GM20431 (cell line): ENCODE measurements around the gene SORL1.

ENCODE experiments used
- in situ Hi-C: fragments of 300-500 bp; cut with MseI, MboI; formaldehyde crosslinking; loops from one replicate; pipeline ENCODE4 v1.15.0; 2020; ENCODE audit warnings: low sequenced_read_pairs; ENCODE audit not compliant: unreplicated experiment

The SORL1 gene

DNA sequence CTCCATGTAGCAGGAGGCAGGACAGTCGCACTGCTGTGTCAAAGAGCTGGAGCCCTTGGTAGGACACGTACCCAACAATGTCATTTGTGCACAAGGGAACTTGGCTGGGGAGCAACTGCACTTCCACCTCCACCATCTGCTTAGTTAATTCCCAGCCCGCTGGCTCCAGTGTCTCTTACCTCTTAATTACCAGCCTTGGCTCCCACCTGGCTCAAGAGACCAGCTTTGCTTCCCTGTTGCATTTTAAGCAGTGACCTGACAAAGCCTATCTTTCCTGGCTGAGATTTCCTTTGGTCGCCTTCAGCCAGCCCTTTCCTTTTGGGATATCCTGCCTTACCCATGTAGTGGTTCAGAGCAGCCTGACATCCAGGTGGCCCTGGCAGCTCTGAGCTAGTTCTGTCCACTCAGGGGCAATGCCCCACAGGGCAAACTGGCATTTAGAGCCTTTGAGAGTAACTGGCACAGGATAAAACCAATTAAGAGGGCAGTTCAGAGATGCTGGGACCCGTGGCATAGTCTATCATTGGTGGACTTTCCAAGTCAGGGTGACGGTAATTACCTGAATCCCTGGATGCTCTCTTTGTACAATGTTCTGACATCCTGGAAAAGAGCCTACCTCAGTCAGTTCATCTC lies 213.2 kb downstream of the SORL1 start:
- in situ Hi-C loops: loop anchor here (25.0 kb wide), 1 partner anchor 847 kb away; no protein-coding TSS in a partner anchor

DNA sequence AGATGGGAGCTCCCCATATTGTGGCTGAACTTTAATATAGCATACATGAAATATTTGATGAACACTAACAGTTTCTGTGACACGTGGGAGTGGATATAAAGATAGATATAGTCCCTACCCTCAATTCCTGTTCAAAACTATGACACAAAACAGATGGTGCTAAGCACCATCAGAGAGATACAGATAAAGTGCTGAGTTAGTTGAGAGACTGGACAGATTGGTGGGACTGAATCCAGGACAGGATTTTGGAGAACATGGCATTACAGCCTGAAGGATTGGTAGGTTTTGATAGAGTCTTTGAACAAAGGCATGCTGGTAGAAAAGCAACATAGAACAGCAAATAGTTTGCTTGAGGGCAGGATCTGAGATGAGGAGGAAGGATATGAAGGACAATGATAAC lies 215.7 kb downstream of the SORL1 start:
- in situ Hi-C loops: loop anchor here (25.0 kb wide), 1 partner anchor 844 kb away; no protein-coding TSS in a partner anchor

DNA sequence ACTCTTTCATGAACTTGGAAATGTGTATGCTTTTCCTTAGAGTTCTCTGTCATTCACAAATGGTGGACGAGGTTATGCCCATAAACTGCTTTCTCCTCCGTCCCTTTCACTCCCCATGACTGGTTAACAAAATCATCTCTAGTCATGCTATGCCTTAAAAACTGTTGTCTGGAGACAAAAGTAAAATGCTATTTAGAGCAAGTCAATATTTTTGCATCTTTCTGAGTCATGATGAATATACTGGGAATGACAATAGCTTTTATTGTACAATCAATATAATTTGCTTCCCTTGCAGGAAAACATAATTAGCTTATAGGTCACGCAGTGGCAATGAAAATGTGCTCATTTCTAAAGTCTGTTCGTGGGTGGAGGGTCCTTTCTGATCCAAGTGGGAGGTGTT lies 217.3 kb downstream of the SORL1 start:
- in situ Hi-C loops: loop anchor here (25.0 kb wide), 1 partner anchor 843 kb away; no protein-coding TSS in a partner anchor

DNA sequence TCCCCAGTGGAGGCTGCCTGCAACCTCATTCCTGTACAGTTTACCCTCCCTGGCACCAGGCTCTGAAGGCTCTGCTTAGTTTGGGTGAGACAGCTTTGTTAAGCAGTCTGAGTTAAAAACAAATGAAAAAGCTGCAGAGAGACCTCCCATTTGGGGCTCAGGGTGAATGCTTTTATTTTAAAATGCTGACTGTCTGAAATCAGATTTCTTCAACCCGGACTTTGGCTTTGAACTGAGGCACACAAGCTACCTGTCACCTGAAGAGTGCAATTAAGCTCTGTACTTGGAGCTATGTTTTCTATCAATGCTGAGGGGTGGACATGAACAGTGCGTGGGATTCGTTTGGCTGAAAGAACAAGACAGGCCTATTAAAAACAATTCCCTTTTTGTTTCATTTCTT lies 218.2 kb downstream of the SORL1 start:
- in situ Hi-C loops: loop anchor here (25.0 kb wide), 1 partner anchor 842 kb away; no protein-coding TSS in a partner anchor

DNA sequence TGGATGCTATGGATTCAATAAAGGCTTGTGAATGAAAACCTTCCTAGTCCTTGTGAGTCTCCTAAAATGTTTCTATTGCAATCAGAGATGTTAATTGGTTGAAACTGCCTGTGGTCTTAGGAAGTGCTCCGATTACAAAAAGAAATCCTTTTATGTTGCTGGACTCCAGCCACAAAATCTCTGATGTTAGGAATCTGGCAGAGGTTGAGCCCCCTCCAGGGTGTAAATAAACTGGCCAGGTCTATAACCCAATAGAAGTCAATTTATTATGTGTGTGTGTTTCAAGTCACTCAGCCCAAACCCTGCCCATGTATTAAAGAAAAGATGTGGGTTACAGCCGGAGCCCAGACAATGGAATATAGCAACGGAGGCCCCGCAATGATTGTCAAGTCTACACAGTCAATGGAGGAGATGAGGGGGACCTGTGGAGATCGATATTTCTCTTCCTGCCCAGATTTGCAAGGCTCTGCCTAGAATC lies 218.7 kb downstream of the SORL1 start:
- in situ Hi-C loops: loop anchor here (25.0 kb wide), 1 partner anchor 841 kb away; no protein-coding TSS in a partner anchor

DNA sequence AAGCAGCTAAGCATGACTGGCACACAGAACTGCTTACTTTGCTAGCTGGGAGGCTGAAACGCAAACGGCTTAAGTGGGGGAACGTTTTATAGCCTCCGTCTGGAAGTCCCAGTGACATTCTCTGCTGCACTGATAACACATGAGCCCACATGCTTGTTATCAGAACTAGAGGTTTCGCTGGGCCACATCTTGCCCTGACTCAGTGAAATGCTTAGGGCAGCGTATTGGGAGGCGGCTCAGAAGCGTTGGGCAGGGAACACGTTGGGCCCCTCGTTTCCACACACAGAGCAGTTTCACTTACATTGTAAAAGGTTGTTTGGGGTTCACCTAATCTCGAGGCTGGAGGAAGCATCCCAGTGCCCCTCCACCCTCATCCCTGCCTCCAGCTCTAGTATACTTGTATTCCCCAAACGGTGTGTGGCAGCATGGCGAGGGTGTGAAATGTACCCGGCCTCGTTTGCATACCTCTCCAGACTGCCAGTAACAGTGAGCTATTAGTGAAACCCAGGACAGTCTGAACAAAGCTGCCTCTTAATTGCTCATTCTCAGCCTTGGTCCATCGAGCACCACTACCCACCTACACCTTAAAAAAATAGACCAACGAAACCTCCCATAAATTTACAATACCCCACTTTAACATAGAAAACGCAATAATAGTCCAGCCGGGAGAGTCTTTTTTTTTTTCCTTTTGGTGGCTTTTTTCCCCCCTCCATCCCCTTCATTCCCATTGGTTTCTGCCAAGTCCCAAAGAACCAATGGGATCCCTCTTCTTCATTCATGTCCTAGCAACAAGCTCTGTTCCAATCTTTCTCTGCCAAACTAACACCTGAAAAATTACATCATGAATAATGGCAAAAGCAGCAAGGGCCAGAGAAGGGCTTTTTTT lies 219.4 kb downstream of the SORL1 start:
- in situ Hi-C loops: loop anchor here (25.0 kb wide), 1 partner anchor 841 kb away; no protein-coding TSS in a partner anchor

DNA sequence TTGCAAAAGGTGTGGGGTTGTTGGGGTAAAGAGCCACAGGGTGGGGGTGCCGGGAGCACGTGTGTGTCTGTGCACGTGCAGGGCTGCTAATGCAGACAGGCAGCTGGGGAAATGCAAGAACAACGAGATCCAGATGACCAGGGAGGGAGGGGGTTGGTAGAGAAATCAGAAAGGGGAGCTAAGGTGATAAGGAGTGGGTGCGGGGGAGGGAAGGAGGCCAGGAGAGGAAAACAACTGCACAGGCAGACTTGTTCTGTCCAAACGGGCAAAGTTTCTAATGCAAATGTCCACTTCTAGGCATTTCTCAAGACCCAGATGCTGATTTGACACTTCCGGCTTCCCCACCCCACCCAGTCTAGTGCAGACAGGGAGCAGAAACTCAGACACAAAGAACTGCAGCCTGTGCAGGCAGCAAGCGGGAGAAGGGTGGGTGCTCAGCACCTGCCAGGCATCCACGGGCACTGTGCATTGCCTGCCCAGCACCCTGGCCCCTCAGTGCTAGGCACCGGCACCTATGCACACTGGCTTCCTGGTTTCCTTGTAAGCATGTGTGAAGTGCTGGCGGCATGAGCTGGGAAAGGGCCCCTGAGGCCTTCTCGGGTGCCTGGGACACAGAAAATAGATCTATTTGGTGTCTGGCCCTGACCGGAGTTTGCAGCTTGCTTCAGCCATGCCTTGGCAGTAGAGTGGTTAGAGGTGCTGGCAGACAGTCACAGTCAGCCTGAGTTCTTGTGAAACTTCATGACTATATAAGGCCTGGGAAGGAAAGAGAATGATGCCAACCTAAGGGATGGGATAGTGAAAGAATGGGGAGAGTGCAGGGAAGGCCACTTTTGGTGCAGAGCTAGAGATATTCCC lies 220.7 kb downstream of the SORL1 start:
- in situ Hi-C loops: loop anchor here (25.0 kb wide), 1 partner anchor 839 kb away; no protein-coding TSS in a partner anchor

DNA sequence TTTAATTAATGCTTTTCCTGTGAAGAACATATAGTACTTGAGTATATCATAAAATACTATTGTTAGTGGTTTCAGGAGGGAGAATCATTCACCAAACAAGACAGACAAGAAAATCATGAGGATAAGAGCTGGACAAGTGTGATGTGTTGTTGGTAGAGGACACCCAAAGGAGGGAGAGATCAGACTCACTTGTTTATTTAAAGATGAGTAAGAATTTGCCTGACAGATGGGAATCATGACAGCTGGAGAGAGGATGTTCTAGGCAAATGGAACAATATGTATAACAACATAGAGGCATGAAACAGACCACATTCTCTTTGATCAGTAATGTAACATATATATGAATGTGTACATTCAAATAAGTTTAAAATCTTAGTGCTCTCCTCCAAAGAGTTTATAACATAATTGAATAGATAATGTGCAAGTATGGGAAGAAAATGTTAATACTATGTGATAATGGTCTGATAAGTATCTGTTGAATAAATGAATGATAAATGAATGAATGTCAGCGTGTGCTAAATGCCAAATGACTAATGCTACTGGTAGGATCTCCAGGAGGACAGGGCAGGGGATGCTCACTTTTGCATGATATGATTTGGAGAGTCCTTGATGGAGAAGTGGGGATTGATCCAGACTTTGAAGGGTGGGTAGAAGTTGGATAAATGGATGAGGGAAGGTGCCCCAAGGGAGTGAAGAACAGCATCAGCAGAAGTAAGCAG lies 229.6 kb downstream of the SORL1 start:
- in situ Hi-C loops: no loop called here
